Measurements from ENCODE around the gene SMARCB1.

- TF ChIP-seq, protein P1, sequence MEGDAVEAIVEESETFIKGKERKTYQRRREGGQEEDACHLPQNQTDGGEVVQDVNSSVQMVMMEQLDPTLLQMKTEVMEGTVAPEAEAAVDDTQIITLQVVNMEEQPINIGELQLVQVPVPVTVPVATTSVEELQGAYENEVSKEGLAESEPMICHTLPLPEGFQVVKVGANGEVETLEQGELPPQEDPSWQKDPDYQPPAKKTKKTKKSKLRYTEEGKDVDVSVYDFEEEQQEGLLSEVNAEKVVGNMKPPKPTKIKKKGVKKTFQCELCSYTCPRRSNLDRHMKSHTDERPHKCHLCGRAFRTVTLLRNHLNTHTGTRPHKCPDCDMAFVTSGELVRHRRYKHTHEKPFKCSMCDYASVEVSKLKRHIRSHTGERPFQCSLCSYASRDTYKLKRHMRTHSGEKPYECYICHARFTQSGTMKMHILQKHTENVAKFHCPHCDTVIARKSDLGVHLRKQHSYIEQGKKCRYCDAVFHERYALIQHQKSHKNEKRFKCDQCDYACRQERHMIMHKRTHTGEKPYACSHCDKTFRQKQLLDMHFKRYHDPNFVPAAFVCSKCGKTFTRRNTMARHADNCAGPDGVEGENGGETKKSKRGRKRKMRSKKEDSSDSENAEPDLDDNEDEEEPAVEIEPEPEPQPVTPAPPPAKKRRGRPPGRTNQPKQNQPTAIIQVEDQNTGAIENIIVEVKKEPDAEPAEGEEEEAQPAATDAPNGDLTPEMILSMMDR (conservative IDR thresholded peaks at IDR 0.05; ENCODE audit: low read depth, low read length): no peak
- no peak for TF ChIP-seq EZH2 (IDR thresholded peaks at IDR 0.05; ENCODE audit: low read length, unreplicated experiment)
- no peak for TF ChIP-seq EZH2phosphoT487 (IDR thresholded peaks at IDR 0.05; ENCODE audit: borderline replicate concordance, low read length)
Measured at GRCh38 chr22:23782252-23782651, 4.5 kb upstream of the SMARCB1 start.

Data from PC-3 (cell line).